ENCODE results near the gene PRDX2. TPM values are rescaled to one million over a fixed set of nuclear protein-coding genes. Genes with fewer than 3 reads are reported as not detected.

The PRDX2 gene
- total RNA-seq, 4 donors from 2014 or later = 124 to 217 (median 135) TPM

DNA sequence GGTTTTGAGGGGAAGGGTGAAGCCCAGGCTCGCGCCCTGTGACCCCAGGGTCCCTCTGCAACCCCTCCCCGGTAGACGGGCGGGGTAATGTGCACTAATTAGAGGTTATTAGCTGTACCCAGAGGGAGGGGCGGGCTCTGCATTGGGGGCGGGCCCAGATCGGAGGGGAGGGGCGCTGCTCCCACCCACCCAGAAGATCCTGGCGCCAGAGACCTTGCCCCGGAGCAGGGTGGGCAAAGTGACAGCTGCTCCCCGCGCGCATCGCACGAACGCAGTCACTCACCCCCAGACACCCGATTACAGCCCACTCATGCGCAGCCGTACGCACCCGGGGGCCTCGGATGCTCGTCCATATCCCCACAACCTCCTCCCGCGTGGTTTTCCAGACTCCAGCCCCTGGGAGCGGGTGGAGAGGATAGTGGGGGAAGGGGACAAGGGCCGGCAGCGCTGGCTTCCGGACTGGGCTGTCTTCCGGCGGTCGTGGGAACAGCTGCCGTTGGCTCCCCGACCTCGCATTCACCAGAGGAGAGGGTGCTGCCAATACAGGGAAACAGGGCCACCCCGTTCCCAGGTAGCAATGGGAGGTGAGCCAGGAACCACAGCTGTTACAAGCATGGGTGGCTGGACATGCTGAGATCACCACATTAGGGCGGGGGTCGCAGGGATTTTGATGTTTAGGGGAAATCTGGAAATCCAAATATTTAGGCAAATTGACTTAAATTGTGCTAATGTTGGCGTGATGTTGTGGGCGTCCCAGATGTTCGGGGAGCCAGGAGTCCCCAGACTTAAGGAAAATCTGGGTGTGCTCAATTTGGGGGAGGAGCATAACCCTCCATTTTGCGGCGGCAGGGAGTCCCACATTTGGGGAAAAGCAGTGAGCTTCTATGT lies 23.3 kb downstream of the PRDX2 start:
- TF ChIP-seq CTCF (IDR thresholded peaks at IDR 0.05; ENCODE audit: low read depth) = no peak

- no peak for TF ChIP-seq CTCF (IDR thresholded peaks at IDR 0.05; ENCODE audit: low read depth)
These were observed 24.2 kb downstream of the PRDX2 start for GRCh38 chr19:12777217-12778016.

- TF ChIP-seq CTCF (IDR thresholded peaks at IDR 0.05; ENCODE audit: low read depth) = no peak
These were observed 26.7 kb downstream of the PRDX2 start, which contains the start of gene HOOK2 for GRCh38 chr19:12774588-12775555. HOOK2 (minus strand) TSS chr19:12775552; CDS start chr19:12775449, 103 bp downstream.

DNA sequence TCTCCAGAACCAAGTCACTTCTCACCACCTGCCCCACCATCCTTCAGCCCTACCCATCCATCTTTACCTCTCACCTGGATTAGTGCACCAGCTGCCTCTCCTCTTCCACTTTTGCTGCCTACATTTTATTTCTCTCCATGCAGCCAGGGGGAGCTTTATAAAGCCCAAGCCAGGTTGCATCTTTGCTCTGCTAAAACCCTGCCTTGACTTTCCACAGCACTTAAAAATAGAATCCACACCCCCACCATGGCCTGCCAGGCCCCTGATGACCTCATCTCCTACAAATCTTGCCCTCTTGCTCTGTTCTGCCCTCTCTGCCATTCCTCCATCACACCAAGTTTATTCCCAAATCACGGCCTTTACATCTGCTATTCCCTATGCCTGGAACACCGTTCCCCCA lies 28.0 kb downstream of the PRDX2 start:
- TF ChIP-seq CTCF (IDR thresholded peaks at IDR 0.05; ENCODE audit: low read depth) = no peak

- no peak for TF ChIP-seq CTCF (IDR thresholded peaks at IDR 0.05; ENCODE audit: low read depth)
These were observed 29.3 kb downstream of the PRDX2 start for GRCh38 chr19:12772323-12772722.

GRCh38 chr19:12770922-12771321 lies 30.7 kb downstream of the PRDX2 start:
- no peak for TF ChIP-seq CTCF (IDR thresholded peaks at IDR 0.05; ENCODE audit: low read depth)

Data from subcutaneous adipose tissue (tissue), 4 donors.